Measurements from ENCODE around the gene BAD. TPM values are rescaled to one million over a fixed set of nuclear protein-coding genes. Genes with fewer than 3 reads are reported as not detected.

Gene BAD
- total RNA-seq, 4 donors from 2014 or later = 57.1 to 71.9 (median 64.4) TPM

DNA sequence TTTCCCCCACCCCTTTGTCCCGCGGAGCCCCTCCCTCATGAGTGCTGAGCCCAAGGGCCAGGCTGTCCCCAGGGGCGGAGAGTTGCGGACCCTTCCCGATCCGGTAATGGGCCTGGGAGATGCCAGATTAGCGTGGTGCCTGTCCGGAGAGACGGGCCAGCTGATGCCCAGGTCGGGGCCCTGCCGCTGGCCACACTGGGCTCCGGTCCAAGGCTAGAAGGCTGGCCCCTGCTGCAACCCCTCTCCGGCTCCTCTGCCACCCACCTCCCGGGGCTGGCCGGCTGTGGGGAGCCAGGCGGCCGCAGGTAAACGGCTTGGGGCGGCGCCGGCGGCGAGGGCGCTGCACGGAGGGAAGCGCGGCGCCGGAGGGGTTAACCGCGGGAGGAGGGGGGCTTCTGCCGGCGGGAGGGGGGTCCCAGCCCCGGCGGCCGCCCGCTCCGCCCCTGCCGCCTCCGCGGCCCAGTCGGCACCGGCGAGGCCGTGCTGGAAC lies 6.8 kb upstream of the BAD start, which contains the start of gene KCNK4:
Gene KCNK4 (plus strand): TSS at position 41 of the 490 bp plus-strand sequence. CDS start 1,717 bp downstream, outside the sequence.
- peaks cover 29% of the 10 kb centered on the region for H3K4me1 ChIP-seq
- H3K27me3 ChIP-seq = peaks cover 27% of the 10 kb centered on the region
- H3K36me3 ChIP-seq = peaks cover 6% of the 10 kb centered on the region
- peak within 1 kb of the TSS; percentile 53 for H3K4me3 ChIP-seq
- DNase-seq (ENCODE audit: low spot score in 2 of 2) = no peak
- 13% methylated on average over 6 of the region's 45 CpGs for WGBS
- H3K27ac ChIP-seq = no peak within 1 kb of the TSS
- H3K9me3 ChIP-seq = no peaks in the 10 kb centered on the region
- no peak for TF ChIP-seq POLR2AphosphoS5 (IDR thresholded peaks at IDR 0.05)
- TF ChIP-seq, protein P1, sequence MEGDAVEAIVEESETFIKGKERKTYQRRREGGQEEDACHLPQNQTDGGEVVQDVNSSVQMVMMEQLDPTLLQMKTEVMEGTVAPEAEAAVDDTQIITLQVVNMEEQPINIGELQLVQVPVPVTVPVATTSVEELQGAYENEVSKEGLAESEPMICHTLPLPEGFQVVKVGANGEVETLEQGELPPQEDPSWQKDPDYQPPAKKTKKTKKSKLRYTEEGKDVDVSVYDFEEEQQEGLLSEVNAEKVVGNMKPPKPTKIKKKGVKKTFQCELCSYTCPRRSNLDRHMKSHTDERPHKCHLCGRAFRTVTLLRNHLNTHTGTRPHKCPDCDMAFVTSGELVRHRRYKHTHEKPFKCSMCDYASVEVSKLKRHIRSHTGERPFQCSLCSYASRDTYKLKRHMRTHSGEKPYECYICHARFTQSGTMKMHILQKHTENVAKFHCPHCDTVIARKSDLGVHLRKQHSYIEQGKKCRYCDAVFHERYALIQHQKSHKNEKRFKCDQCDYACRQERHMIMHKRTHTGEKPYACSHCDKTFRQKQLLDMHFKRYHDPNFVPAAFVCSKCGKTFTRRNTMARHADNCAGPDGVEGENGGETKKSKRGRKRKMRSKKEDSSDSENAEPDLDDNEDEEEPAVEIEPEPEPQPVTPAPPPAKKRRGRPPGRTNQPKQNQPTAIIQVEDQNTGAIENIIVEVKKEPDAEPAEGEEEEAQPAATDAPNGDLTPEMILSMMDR (IDR thresholded peaks at IDR 0.05) = no peak
- no peak for TF ChIP-seq EP300 (IDR thresholded peaks at IDR 0.05)
- TF ChIP-seq POLR2A (IDR thresholded peaks at IDR 0.05) = no peak

DNA sequence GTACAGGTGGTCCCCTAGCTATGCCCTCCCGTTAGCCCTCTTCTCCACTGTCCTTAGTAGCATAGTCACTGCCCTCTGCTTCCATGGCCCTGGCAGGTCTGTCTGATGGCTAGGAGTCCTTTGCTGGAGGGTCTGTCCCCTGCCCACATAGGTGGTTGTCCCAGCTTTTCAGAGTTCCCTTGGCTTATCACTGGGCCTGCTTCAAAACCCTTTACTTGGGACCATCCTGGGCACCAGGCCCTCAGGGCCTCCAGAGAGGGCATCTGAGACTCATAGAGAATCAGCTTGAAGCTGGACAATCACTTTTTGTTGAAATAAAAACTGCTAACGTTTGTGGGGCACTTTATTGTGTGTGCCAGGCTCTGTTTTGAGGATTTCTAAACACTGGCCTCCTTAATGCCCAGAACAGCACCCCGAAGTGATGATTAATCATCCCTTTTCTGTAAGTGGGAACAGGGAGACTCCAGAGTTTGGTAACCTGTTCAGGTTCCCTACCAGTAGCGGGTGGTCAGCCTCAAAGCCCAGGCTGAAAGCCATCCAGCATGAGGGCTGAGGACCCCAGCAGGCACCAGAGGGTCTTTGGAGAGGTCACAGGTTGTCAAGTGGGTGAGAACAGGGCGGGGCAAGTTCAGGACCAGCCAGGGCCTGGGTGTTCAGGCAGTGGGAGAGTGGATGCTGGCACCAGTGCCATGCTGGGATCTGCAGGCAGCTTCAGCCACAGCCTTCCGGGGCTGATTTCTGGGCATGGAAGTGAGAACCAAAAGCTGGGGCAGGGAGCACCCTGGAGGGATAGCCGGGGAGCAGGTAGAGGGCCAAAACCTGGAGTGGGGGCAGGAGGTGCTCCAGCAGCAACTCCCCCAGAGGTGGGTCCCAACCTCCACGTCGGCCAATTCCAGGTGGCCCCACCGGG lies 6.1 kb upstream of the BAD start:
- Histone ChIP-seq H3K9me3 (no peaks in the 10 kb centered on the region), H3K4me3 (no peak overlapping the region), H3K27ac (no peak overlapping the region), H3K36me3 (peaks cover 6% of the 10 kb centered on the region), H3K27me3 (peaks cover 27% of the 10 kb centered on the region), H3K4me1 (peaks cover 35% of the 10 kb centered on the region)
- 66% methylated on average over 4 of the region's 10 CpGs for WGBS
- no peak for DNase-seq (ENCODE audit: low spot score in 2 of 2)
- no peak for TF ChIP-seq EP300 (IDR thresholded peaks at IDR 0.05)
- TF ChIP-seq POLR2AphosphoS5 (IDR thresholded peaks at IDR 0.05) = no peak
- no peak for TF ChIP-seq POLR2A (IDR thresholded peaks at IDR 0.05)
- TF ChIP-seq, protein P1 (IDR thresholded peaks at IDR 0.05) = no peak

DNA sequence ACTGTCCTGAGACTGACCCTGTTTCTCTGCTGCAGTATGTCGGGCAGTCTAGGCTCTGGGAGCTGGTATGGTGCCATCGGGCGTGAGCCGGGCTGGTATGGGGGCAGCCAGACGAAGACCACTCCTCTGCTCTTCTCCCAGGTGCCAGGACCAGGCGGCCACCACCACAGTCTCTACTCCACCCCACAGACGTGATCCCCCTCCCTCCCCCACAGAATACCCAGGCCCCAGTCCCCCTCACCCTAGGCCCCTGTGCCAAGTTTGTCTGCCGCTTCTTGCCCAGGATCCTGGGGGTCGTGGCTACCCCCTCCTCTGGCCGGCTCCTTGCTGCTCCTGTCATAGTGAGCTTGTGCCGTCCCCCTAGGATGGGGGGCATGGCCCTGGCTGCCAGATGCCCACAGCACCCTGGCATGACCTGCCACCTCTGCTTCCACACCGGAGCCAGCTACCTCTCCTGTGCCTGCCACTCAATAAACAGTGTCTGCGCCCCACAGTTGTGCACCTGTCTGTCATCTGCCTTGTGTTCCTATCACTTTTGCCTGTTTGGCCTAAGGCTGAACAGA lies 4.6 kb upstream of the BAD start:
- Histone ChIP-seq H3K27ac (no peak overlapping the region), H3K4me3 (no peak overlapping the region), H3K27me3 (peaks cover 23% of the 10 kb centered on the region), H3K4me1 (peaks cover 38% of the 10 kb centered on the region), H3K9me3 (no peaks in the 10 kb centered on the region), H3K36me3 (peaks cover 6% of the 10 kb centered on the region)
- no peak for TF ChIP-seq EP300 (IDR thresholded peaks at IDR 0.05)
- no peak for TF ChIP-seq POLR2AphosphoS5 (IDR thresholded peaks at IDR 0.05)
- TF ChIP-seq POLR2A (IDR thresholded peaks at IDR 0.05) = no peak
- TF ChIP-seq, protein P1 (IDR thresholded peaks at IDR 0.05) = no peak
- WGBS = 92% methylated on average over 10 of the region's 13 CpGs
- DNase-seq (ENCODE audit: low spot score in 2 of 2) = no peak

DNA sequence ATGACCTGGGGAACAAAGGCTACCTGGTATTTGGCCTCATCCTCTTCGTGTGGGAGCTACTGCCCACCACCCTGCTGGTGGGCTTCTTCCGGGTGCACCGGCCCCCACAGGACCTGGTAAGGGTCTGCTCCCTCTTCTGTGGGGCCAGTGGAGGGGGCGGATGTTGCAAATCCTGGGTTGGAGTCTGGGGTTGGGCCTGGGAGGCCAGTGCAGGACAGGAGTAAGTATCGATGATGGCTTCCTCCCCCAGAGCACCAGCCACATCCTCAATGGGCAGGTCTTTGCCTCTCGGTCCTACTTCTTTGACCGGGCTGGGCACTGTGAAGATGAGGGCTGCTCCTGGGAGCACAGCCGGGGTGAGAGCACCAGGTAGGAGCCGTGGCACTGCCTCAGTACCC lies 3.9 kb upstream of the BAD start:
- peaks cover 46% of the 10 kb centered on the region for H3K4me1 ChIP-seq
- TF ChIP-seq POLR2A (IDR thresholded peaks at IDR 0.05) (no peak), POLR2AphosphoS5 (IDR thresholded peaks at IDR 0.05) (no peak), EP300 (IDR thresholded peaks at IDR 0.05) (no peak)
- TF ChIP-seq, protein P1 (IDR thresholded peaks at IDR 0.05) = no peak
- peaks cover 23% of the 10 kb centered on the region for H3K27me3 ChIP-seq
- 100% methylated on average over 1 of the region's 9 CpGs for WGBS
- H3K36me3 ChIP-seq = peaks cover 6% of the 10 kb centered on the region
- no peak overlapping the region for H3K27ac ChIP-seq
- H3K4me3 ChIP-seq = no peak overlapping the region
- no peak for DNase-seq (ENCODE audit: low spot score in 2 of 2)
- no peaks in the 10 kb centered on the region for H3K9me3 ChIP-seq

All from suprapubic skin (tissue), 4 donors.